ENCODE data around the gene NAA11.
"Not testable (repeated sequence)": the region's sequence is repeated elsewhere in the genome, so short reads cannot be mapped to it uniquely, and the experiment has no call there.

NAA11 gene

GRCh38 chr4:79306795-79307194 lies 19.1 kb downstream of the NAA11 start:
- no peak for DNase-seq

GRCh38 chr4:79300280-79300679 lies 25.6 kb downstream of the NAA11 start:
- no peak for DNase-seq

- DNase-seq, result no peak
These were observed 27.4 kb downstream of the NAA11 start for GRCh38 chr4:79298484-79298883.

GRCh38 chr4:79298027-79298426 lies 27.8 kb downstream of the NAA11 start:
- no peak for DNase-seq

GRCh38 chr4:79297479-79297878 lies 28.4 kb downstream of the NAA11 start:
- no peak for DNase-seq

GRCh38 chr4:79296768-79297428 lies 29.0 kb downstream of the NAA11 start:
- DNase-seq, result no peak

- no peak for DNase-seq
These were observed 30.8 kb downstream of the NAA11 start for GRCh38 chr4:79295086-79295485.

- no peak for DNase-seq
These were observed 31.8 kb downstream of the NAA11 start for GRCh38 chr4:79294064-79294463.

GRCh38 chr4:79292008-79292407 lies 33.9 kb downstream of the NAA11 start:
- no peak for DNase-seq

- DNase-seq, result no peak
These were observed 35.5 kb downstream of the NAA11 start for GRCh38 chr4:79290376-79290775.

- DNase-seq, result no peak
These were observed 37.7 kb downstream of the NAA11 start for GRCh38 chr4:79288185-79288584.

GRCh38 chr4:79287718-79288117 lies 38.1 kb downstream of the NAA11 start:
- no peak for DNase-seq

- no peak for DNase-seq
These were observed 38.8 kb downstream of the NAA11 start for GRCh38 chr4:79287076-79287475.

- DNase-seq, result no peak
These were observed 44.1 kb downstream of the NAA11 start for GRCh38 chr4:79281566-79282359.

GRCh38 chr4:79277467-79277866 lies 48.4 kb downstream of the NAA11 start:
- DNase-seq, result not testable (repeated sequence)

- DNase-seq, result no peak
These were observed 51.9 kb downstream of the NAA11 start for GRCh38 chr4:79273915-79274314.

GRCh38 chr4:79272761-79273160 lies 53.1 kb downstream of the NAA11 start:
- no peak for DNase-seq

- DNase-seq, result no peak
These were observed 53.7 kb downstream of the NAA11 start for GRCh38 chr4:79272126-79272525.

GRCh38 chr4:79267671-79268070 lies 58.2 kb downstream of the NAA11 start:
- DNase-seq, result no peak

Data from MV-4-11 (cell line).